ENCODE measurements around the gene SCN4A. TPM values are rescaled to one million over a fixed set of nuclear protein-coding genes. Genes with fewer than 3 reads are reported as not detected.
"Not testable (repeated sequence)": the region's sequence is repeated elsewhere in the genome, so short reads cannot be mapped to it uniquely, and the experiment has no call there.

Gene SCN4A
- total RNA-seq, 1 experiment from 2014 or later = not detected

- no TSS peak for BruUV-seq (replicated peaks)
- H3K36me3 ChIP-seq (ENCODE audit: low read depth, low read length) = no peaks in the 10 kb centered on the region
- no peaks in the 10 kb centered on the region for H3K9me2 ChIP-seq (replicated peaks; ENCODE audit: low read length)
- H3K9me3 ChIP-seq (ENCODE audit: low read length) = no peaks in the 10 kb centered on the region
- TF ChIP-seq EZH2 (IDR thresholded peaks at IDR 0.05; ENCODE audit: low read length, unreplicated experiment) = no peak
- peak; percentile 60 for TF ChIP-seq CTCF (conservative IDR thresholded peaks at IDR 0.05; ENCODE audit: low read depth, low read length)
- no peak overlapping the region for H3K9ac ChIP-seq (ENCODE audit: low read length)
- no peak overlapping the region for H2AFZ ChIP-seq (ENCODE audit: low read length)
- H3K4me3 ChIP-seq (ENCODE audit: low read length) = no peak overlapping the region
- CTCF ChIA-PET = interaction anchor here (0.6 to 1.4 kb wide), 3 partner anchors 68 to 222 kb away, joined by 3 to 8 read pairs (median 4); no protein-coding TSS in a partner anchor
- intact Hi-C loops (cut with micrococcal nuclease) = loop anchor here (10.0 kb wide), 1 partner anchor 373 kb away; no protein-coding TSS in a partner anchor
- peaks cover 16% of the 10 kb centered on the region for H3K27me3 ChIP-seq (ENCODE audit: low read length)
- H4K20me1 ChIP-seq (ENCODE audit: low read length) = no peaks in the 10 kb centered on the region
- no peak overlapping the region for H3K4me2 ChIP-seq (ENCODE audit: low read length)
- ATAC-seq = peak; percentile 60
- POLR2A ChIA-PET (ENCODE audit: unreplicated experiment) = interaction anchor here (0.6 kb wide), 1 partner anchor 338 kb away, joined by 3 read pairs; no protein-coding TSS in a partner anchor
- no peak overlapping the region for H3K27ac ChIP-seq (ENCODE audit: low read length)
- peak; percentile 71 for DNase-seq
- H3F3A ChIP-seq (ENCODE audit: low read length, unreplicated experiment) = no peaks in the 10 kb centered on the region
- H3K4me1 ChIP-seq (ENCODE audit: insufficient read depth, low read length) = no peaks in the 10 kb centered on the region
- H3K79me2 ChIP-seq (ENCODE audit: low read length) = no peaks in the 10 kb centered on the region
These were observed 61.0 kb downstream of the SCN4A start for GRCh38 chr17:63911657-63912100.

- Histone ChIP-seq H4K20me1 (ENCODE audit: low read length) (no peaks in the 10 kb centered on the region), H3K9me3 (ENCODE audit: low read length) (no peaks in the 10 kb centered on the region), H3K4me1 (ENCODE audit: insufficient read depth, low read length) (no peaks in the 10 kb centered on the region), H3K79me2 (ENCODE audit: low read length) (no peaks in the 10 kb centered on the region), H3F3A (ENCODE audit: low read length, unreplicated experiment) (no peaks in the 10 kb centered on the region), H3K9ac (ENCODE audit: low read length) (no peak within 1 kb of the TSS), H3K9me2 (replicated peaks; ENCODE audit: low read length) (no peaks in the 10 kb centered on the region), H2AFZ (ENCODE audit: low read length) (no peak within 1 kb of the TSS), H3K27me3 (ENCODE audit: low read length) (peaks cover 16% of the 10 kb centered on the region), H3K4me3 (ENCODE audit: low read length) (no peak within 1 kb of the TSS), H3K4me2 (ENCODE audit: low read length) (no peak within 1 kb of the TSS), H3K27ac (ENCODE audit: low read length) (no peak within 1 kb of the TSS), H3K36me3 (ENCODE audit: low read depth, low read length) (no peaks in the 10 kb centered on the region)
- intact Hi-C loops (cut with micrococcal nuclease) = loop anchor here (10.0 kb wide), 1 partner anchor 374 kb away; no protein-coding TSS in a partner anchor
- DNase-seq (no peak), ATAC-seq (no peak)
- ChIA-PET CTCF (interaction anchor here (0.6 to 1.4 kb wide), 3 partner anchors 69 to 223 kb away, joined by 3 to 8 read pairs (median 4); no protein-coding TSS in a partner anchor), POLR2A (ENCODE audit: unreplicated experiment) (no interaction called here)
- TF ChIP-seq EZH2phosphoT487 (IDR thresholded peaks at IDR 0.05; ENCODE audit: borderline replicate concordance, low read length) (no peak), EZH2 (IDR thresholded peaks at IDR 0.05; ENCODE audit: low read length, unreplicated experiment) (no peak), CTCF (conservative IDR thresholded peaks at IDR 0.05; ENCODE audit: low read depth, low read length) (no peak)
- BruUV-seq (replicated peaks) = no TSS peak
These were observed 61.6 kb downstream of the SCN4A start, which contains the start of gene CSHL1 for GRCh38 chr17:63911041-63911635. Gene CSHL1 (minus strand): TSS chr17:63911258. CDS start chr17:63911196, 62 bp downstream.

GRCh38 chr17:63910096-63910495 lies 62.6 kb downstream of the SCN4A start:
- ChIA-PET POLR2A (ENCODE audit: unreplicated experiment) (no interaction called here), CTCF (no interaction called here)
- BruUV-seq (replicated peaks) = no TSS peak
- no peak for DNase-seq
- H3K9ac ChIP-seq (ENCODE audit: low read length) = no peak overlapping the region
- no peaks in the 10 kb centered on the region for H3F3A ChIP-seq (ENCODE audit: low read length, unreplicated experiment)
- ATAC-seq = no peak
- peaks cover 10% of the 10 kb centered on the region for H3K27me3 ChIP-seq (ENCODE audit: low read length)
- no peak overlapping the region for H2AFZ ChIP-seq (ENCODE audit: low read length)
- no peaks in the 10 kb centered on the region for H3K36me3 ChIP-seq (ENCODE audit: low read depth, low read length)
- no peaks in the 10 kb centered on the region for H3K9me2 ChIP-seq (replicated peaks; ENCODE audit: low read length)
- intact Hi-C loops (cut with micrococcal nuclease) = loop anchor here (10.0 kb wide), 1 partner anchor 375 kb away; no protein-coding TSS in a partner anchor
- no peaks in the 10 kb centered on the region for H4K20me1 ChIP-seq (ENCODE audit: low read length)
- no peaks in the 10 kb centered on the region for H3K79me2 ChIP-seq (ENCODE audit: low read length)
- no peak overlapping the region for H3K4me2 ChIP-seq (ENCODE audit: low read length)
- H3K9me3 ChIP-seq (ENCODE audit: low read length) = no peaks in the 10 kb centered on the region
- no peak overlapping the region for H3K27ac ChIP-seq (ENCODE audit: low read length)
- H3K4me1 ChIP-seq (ENCODE audit: insufficient read depth, low read length) = no peaks in the 10 kb centered on the region
- H3K4me3 ChIP-seq (ENCODE audit: low read length) = no peak overlapping the region
- TF ChIP-seq CTCF (conservative IDR thresholded peaks at IDR 0.05; ENCODE audit: low read depth, low read length) = no peak
- no peak for TF ChIP-seq EZH2phosphoT487 (IDR thresholded peaks at IDR 0.05; ENCODE audit: borderline replicate concordance, low read length)
- TF ChIP-seq EZH2 (IDR thresholded peaks at IDR 0.05; ENCODE audit: low read length, unreplicated experiment) = no peak

GRCh38 chr17:63909586-63909985 lies 63.1 kb downstream of the SCN4A start:
- H3K9me2 ChIP-seq (replicated peaks; ENCODE audit: low read length); H3K79me2 ChIP-seq (ENCODE audit: low read length); H3K9me3 ChIP-seq (ENCODE audit: low read length); H3K27me3 ChIP-seq (ENCODE audit: low read length); H3K36me3 ChIP-seq (ENCODE audit: low read depth, low read length); H3K9ac ChIP-seq (ENCODE audit: low read length); ATAC-seq; BruUV-seq (replicated peaks); intact Hi-C loops (cut with micrococcal nuclease); H2AFZ ChIP-seq (ENCODE audit: low read length); H3K4me1 ChIP-seq (ENCODE audit: insufficient read depth, low read length); DNase-seq; H3K4me2 ChIP-seq (ENCODE audit: low read length); H3K4me3 ChIP-seq (ENCODE audit: low read length); CTCF ChIA-PET; H4K20me1 ChIP-seq (ENCODE audit: low read length); POLR2A ChIA-PET (ENCODE audit: unreplicated experiment); H3F3A ChIP-seq (ENCODE audit: low read length, unreplicated experiment); H3K27ac ChIP-seq (ENCODE audit: low read length): not testable (repeated sequence)

Measured in PC-3 (cell line).